K562 (cell line): ENCODE measurements around the gene GREB1. TPM values are rescaled to one million over a fixed set of nuclear protein-coding genes. Genes with fewer than 3 reads are reported as not detected.

Experiments
- ATAC-seq: fragments of 200-7000 bp; cut with Tn5 transposase; 3 replicates; pipeline ENCODE4 v1.9.1; 2020; ENCODE audit warnings: moderate library complexity
- BruUV-seq: library from RNA; stranded (reverse); fragments of 400-500 nt; replicated peaks from 2 replicates; lab custom pipeline; 2021; lab: Mats Ljungman, UMichigan
- CTCF ChIA-PET: fragments of 300-600 bp; formaldehyde crosslinking; extraction: SDS; loops from one replicate; lab custom pipeline; 2021; ENCODE audit warnings: low intra/inter-chr PET ratio; lab: Yijun Ruan, JAX
- POLR2A ChIA-PET: fragments of 300-600, 350-650 bp; sonication (Branson Sonifier 250); formaldehyde crosslinking; extraction: SDS; loops from one replicate; lab custom pipeline; 2021; ENCODE audit warnings: antibody characterized with exemption, inconsistent platforms; lab: Yijun Ruan, JAX
- DNase-seq, 4 experiments: peaks; one replicate each; pipeline versions ENCODE4 v3.0.0 to v3.0.0-alpha.2; 2011 to 2018; ENCODE audit warnings: low spot score in 3 of 4, mixed read lengths in 3 of 4; ENCODE audit errors: extremely low read depth in 1 of 4
- FAIRE-seq: peaks from 2 replicates; lab custom pipeline; 2011; peaks lifted over from hg19 to GRCh38; lab: Jason Lieb, UNC
- H2AFZ ChIP-seq: 2 replicates; pipeline ENCODE4 v1.6.0; 2011; ENCODE audit warnings: low read depth, low read length, control low read depth, inconsistent platforms
- H3K27ac ChIP-seq: fragments of 200-600 bp; 3 replicates; pipeline ENCODE4 v1.8.0; 2011; ENCODE audit warnings: low read depth, mild to moderate bottlenecking, control low read depth, inconsistent platforms, low read length, moderate library complexity, mixed read lengths; ENCODE audit errors: extremely low read depth
- H3K27me3 ChIP-seq, 2 experiments: fragments of 300-600 bp in 1 of 2; 2 replicates in 1 of 2; 3 replicates in 1 of 2; pipeline versions ENCODE4 v1.6.0 to v1.8.0; 2011; ENCODE audit warnings: inconsistent platforms in 2 of 2, low read length in 2 of 2, mild to moderate bottlenecking in 1 of 2, mixed read lengths in 1 of 2, moderate library complexity in 1 of 2; ENCODE audit not compliant: control insufficient read depth in 2 of 2, insufficient read depth in 2 of 2
- H3K36me3 ChIP-seq: fragments of 300-600 bp; 3 replicates; pipeline ENCODE4 v1.8.0; 2011; ENCODE audit warnings: mild to moderate bottlenecking, low read length, inconsistent platforms; ENCODE audit not compliant: control insufficient read depth, insufficient read depth
- H3K4me1 ChIP-seq, 2 experiments: fragments of 200-600 bp in 1 of 2; replicated peaks in 1 of 2; 2 replicates in 1 of 2; 3 replicates in 1 of 2; pipeline versions ENCODE4 v1.5.1 to v1.8.0; 2011; ENCODE audit warnings: inconsistent platforms in 2 of 2, low read length in 2 of 2, mild to moderate bottlenecking in 1 of 2, mixed read lengths in 1 of 2, moderate library complexity in 1 of 2; ENCODE audit not compliant: control insufficient read depth in 2 of 2, insufficient read depth in 2 of 2
- H3K4me2 ChIP-seq: 2 replicates; pipeline ENCODE4 v1.6.1; 2011; ENCODE audit warnings: low read length, control low read depth, inconsistent platforms, mixed read lengths; ENCODE audit not compliant: insufficient read depth
- H3K4me3 ChIP-seq: fragments of 200-600 bp; sonication (generic), shearing (Covaris generic); 2 replicates; pipeline ENCODE4 v1.5.1; 2016; ENCODE audit warnings: control low read depth, inconsistent platforms
- H3K79me2 ChIP-seq: fragments of 200-600 bp; 3 replicates; pipeline ENCODE4 v1.8.0; 2011; ENCODE audit warnings: low read length, inconsistent platforms; ENCODE audit not compliant: control insufficient read depth, insufficient read depth
- H3K9ac ChIP-seq, 2 experiments: 2 replicates each; pipeline versions ENCODE4 v1.6.0 to v1.6.1; 2011; ENCODE audit warnings: low read depth in 2 of 2, low read length in 2 of 2, control low read depth in 1 of 2, inconsistent platforms in 1 of 2, mild to moderate bottlenecking in 1 of 2, mixed read lengths in 1 of 2; ENCODE audit not compliant: insufficient read depth in 1 of 2
- H3K9me1 ChIP-seq: one replicate; pipeline ENCODE4 v1.6.0; 2011; ENCODE audit warnings: inconsistent platforms, mild to moderate bottlenecking, low read length, moderate library complexity; ENCODE audit not compliant: control insufficient read depth, insufficient read depth
- H3K9me3 ChIP-seq: replicated peaks from 2 replicates; pipeline ENCODE4 v1.5.1; 2011; ENCODE audit warnings: low read depth, low read length, inconsistent platforms; ENCODE audit not compliant: control insufficient read depth, insufficient read depth
- H4K20me1 ChIP-seq: replicated peaks from 2 replicates; pipeline ENCODE4 v1.6.1; 2011; ENCODE audit warnings: low read length, inconsistent platforms, mixed read lengths; ENCODE audit not compliant: control insufficient read depth, insufficient read depth
- CHCHD3 ChIP-seq: fragments of 250-450 bp; sonication (Bioruptor Pico); IDR thresholded peaks from 2 replicates; pipeline ENCODE4 v2.1.2; 2022; ENCODE audit warnings: mild to moderate bottlenecking
- DDX20 ChIP-seq: fragments of 450-650 bp; IDR thresholded peaks from 2 replicates; pipeline ENCODE4 v1.6.1; 2016; ENCODE audit warnings: missing genetic modification characterization, low read depth, mild to moderate bottlenecking, missing compliant biosample characterization, moderate library complexity
- EGR1 ChIP-seq: fragments of 450-650 bp; conservative IDR thresholded peaks from 2 replicates; pipeline ENCODE4 v1.6.1; 2017; ENCODE audit warnings: mild to moderate bottlenecking
- FOXA3 ChIP-seq, 2 experiments: fragments of 450-650 bp in 1 of 2; sonication (generic) in 1 of 2; formaldehyde crosslinking; IDR thresholded peaks in 1 of 2; conservative IDR thresholded peaks in 1 of 2; 2 replicates each; pipeline versions ENCODE4 v1.4.0 to v1.8.0; 2020 to 2022; ENCODE audit warnings: mild to moderate bottlenecking in 2 of 2, missing genetic modification reagents in 1 of 2
- HNRNPL ChIP-seq: fragments of 200-400 bp; formaldehyde crosslinking; IDR thresholded peaks from 2 replicates; pipeline ENCODE4 v1.6.1; 2017; ENCODE audit warnings: low read depth, mild to moderate bottlenecking, low read length
- KLF16 ChIP-seq: IDR thresholded peaks from 2 replicates; pipeline ENCODE4 v1.6.1; 2016; ENCODE audit warnings: antibody characterized with exemption
- NFIC ChIP-seq: fragments of 450-650 bp; IDR thresholded peaks from 2 replicates; pipeline ENCODE4 v1.6.1; 2017; ENCODE audit warnings: mild to moderate bottlenecking, inconsistent platforms
- NFIX ChIP-seq: fragments of 250-450 bp; sonication (Bioruptor Pico); IDR thresholded peaks from 2 replicates; pipeline ENCODE4 v1.4.0; 2020; ENCODE audit warnings: low read depth, mild to moderate bottlenecking, moderate library complexity
- NR2C2 ChIP-seq, 2 experiments: fragments of 200-800 bp in 1 of 2; sonication (Bioruptor generic) in 1 of 2; sonication (generic) in 1 of 2; formaldehyde crosslinking in 1 of 2; IDR thresholded peaks; 2 replicates each; pipeline versions ENCODE4 v1.6.1 to v1.8.0; 2016 to 2022; ENCODE audit warnings: mild to moderate bottlenecking in 1 of 2, missing compliant biosample characterization in 1 of 2, missing genetic modification characterization in 1 of 2, missing genetic modification reagents in 1 of 2
- OTX1 ChIP-seq: fragments of 450-650 bp; formaldehyde crosslinking; IDR thresholded peaks from 2 replicates; pipeline ENCODE4 v1.4.0; 2022; ENCODE audit warnings: mild to moderate bottlenecking
- PTRF ChIP-seq: fragments of 450-650 bp; IDR thresholded peaks from 2 replicates; pipeline ENCODE4 v1.6.1; 2016; ENCODE audit warnings: mild to moderate bottlenecking, missing genetic modification characterization, missing compliant biosample characterization
- RBM39 ChIP-seq: fragments of 200-400 bp; formaldehyde crosslinking; optimal IDR thresholded peaks from 2 replicates; pipeline ENCODE3; 2018; ENCODE audit warnings: low read depth, low read length
- SLC30A9 ChIP-seq: fragments of 250-450 bp; sonication (Bioruptor Pico); IDR thresholded peaks from 2 replicates; pipeline ENCODE4 v1.8.0; 2022; ENCODE audit warnings: mild to moderate bottlenecking, moderate library complexity
- SP1 ChIP-seq: sonication (generic); formaldehyde crosslinking; IDR thresholded peaks from 2 replicates; pipeline ENCODE4 v1.8.1; 2022; ENCODE audit warnings: mild to moderate bottlenecking, missing genetic modification reagents
- SRSF3 ChIP-seq: fragments of 200-400 bp; formaldehyde crosslinking; IDR thresholded peaks from 2 replicates; pipeline ENCODE4 v1.6.1; 2016; ENCODE audit warnings: mild to moderate bottlenecking, low read length, moderate library complexity; ENCODE audit not compliant: insufficient read depth
- TGIF2 ChIP-seq: sonication (generic); formaldehyde crosslinking; IDR thresholded peaks from 2 replicates; pipeline ENCODE4 v1.8.1; 2022; ENCODE audit warnings: mild to moderate bottlenecking, missing genetic modification reagents, moderate library complexity
- ZKSCAN1 ChIP-seq: fragments of 150-350 bp; IDR thresholded peaks from 2 replicates; pipeline ENCODE4 v1.6.1; 2016; ENCODE audit warnings: low read depth, low read length
- ZNF263 ChIP-seq: sonication (generic); formaldehyde crosslinking; IDR thresholded peaks from 2 replicates; pipeline ENCODE4 v1.8.0; 2022; ENCODE audit warnings: mild to moderate bottlenecking, missing genetic modification reagents, borderline replicate concordance
- WGBS: fragments of 100-300 bp; shearing (Covaris generic); methylation state at CpG from one replicate; pipeline ENCODE4 v1.1.6; 2016; ENCODE audit warnings: low coverage, mixed read lengths; ENCODE audit not compliant: insufficient coverage; ENCODE audit errors: missing lambda C conversion rate; 5-methylcytosine and 5-hydroxymethylcytosine counted together
- in situ Hi-C: fragments of 300-500 bp; cut with MboI; formaldehyde crosslinking; loops from 4 replicates; pipeline ENCODE4 v1.15.0; 2018; ENCODE audit warnings: inconsistent platforms, mixed read lengths
- intact Hi-C: fragments of 100-400 bp; cut with micrococcal nuclease; formaldehyde crosslinking; loops from 2 replicates; pipeline ENCODE4 v1.14.2; 2022
- polyA plus RNA-seq, 8 experiments: library from polyadenylated mRNA; depleted of rRNA in 4 of 8; stranded (reverse) in 5 of 8; unstranded in 3 of 8; fragments of >200 nt; fragmentation: Nextera tagmentation in 2 of 8; fragmentation: Illumina TruSeq in 1 of 8; extraction: Ambion mirVana in 2 of 8; extraction: Trizol in 1 of 8; gene quantifications; 2 replicates each; pipeline versions ENCODE4 v1.2.1 to v1.2.3, GENCODE V29; 2011 to 2014; ENCODE audit warnings: inconsistent platforms in 1 of 8, missing spikeins in 1 of 8
- total RNA-seq, 7 experiments: library from RNA; depleted of rRNA in 6 of 7; stranded (reverse); fragments of >200 nt in 6 of 7; fragmentation: Illumina TruSeq in 2 of 7; extraction: Trizol in 2 of 7; gene quantifications; 2 replicates each; pipeline versions ENCODE4 v1.2.1 to v1.2.3, GENCODE V29; 2011 to 2021; ENCODE audit warnings: low replicate concordance in 1 of 7
- TF ChIP-seq, protein P1 (sequence below), 2 experiments: fragments of 450-650 bp in 1 of 2; sonication (generic) in 1 of 2; formaldehyde crosslinking in 1 of 2; IDR thresholded peaks in 1 of 2; conservative IDR thresholded peaks in 1 of 2; 2 replicates each; pipeline versions ENCODE4 v1.6.1 to v1.8.1; 2016 to 2023; ENCODE audit warnings: mild to moderate bottlenecking in 2 of 2, moderate library complexity in 2 of 2, inconsistent platforms in 1 of 2, missing genetic modification reagents in 1 of 2
- TF ChIP-seq, protein P2 (sequence below): sonication (generic); formaldehyde crosslinking; IDR thresholded peaks from 2 replicates; pipeline ENCODE4 v1.8.0; 2022; ENCODE audit warnings: missing genetic modification reagents, mild to moderate bottlenecking, borderline replicate concordance

The GREB1 gene
- total and polyA plus RNA-seq, 9 of the 15 experiments (the other 6 are each of a cell fraction or from before 2014, with no cell fraction given) = 0.04 to 0.86 (median 0.10) TPM; not detected in 1

DNA sequence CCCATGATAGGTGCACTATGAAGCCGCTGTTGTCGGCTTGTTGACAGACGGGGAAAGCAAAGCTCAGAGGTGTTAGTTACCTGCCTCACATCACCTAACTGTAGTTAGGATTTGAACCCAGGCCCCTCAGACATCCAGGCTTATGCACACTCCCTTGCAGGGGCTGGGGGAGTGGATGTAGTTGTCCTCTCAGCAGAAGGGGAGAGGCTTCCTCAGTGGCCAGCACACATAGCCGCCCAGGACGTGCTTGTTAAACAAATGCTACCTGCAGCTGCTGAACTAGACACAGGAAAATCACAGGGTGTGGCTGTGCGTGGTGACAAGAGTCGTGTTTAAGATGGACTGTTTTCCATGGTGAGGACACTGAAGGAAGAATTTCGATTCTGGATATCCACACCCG is 39.2 kb downstream of the GREB1 start:
- Histone ChIP-seq H3K9ac (no peak overlapping the region), H2AFZ (no peak overlapping the region; the same call in 1 of the 2 replicates), H3K4me3 (no peak overlapping the region), H3K9me3 (no peaks in the 10 kb centered on the region), H3K27me3 (peaks cover 23 to 80% of the 10 kb centered on the region in 2 experiments; a peak in 4 of 5 replicates), H4K20me1 (no peaks in the 10 kb centered on the region), H3K4me1 (peaks cover 3 to 4% of the 10 kb centered on the region in 2 experiments; a peak in 2 of 5 replicates), H3K27ac (no peak overlapping the region), H3K4me2 (no peak overlapping the region), H3K9me1 (no peaks in the 10 kb centered on the region), H3K36me3 (no peaks in the 10 kb centered on the region), H3K79me2 (no peaks in the 10 kb centered on the region)
- POLR2A ChIA-PET = interaction anchor here (0.9 to 1.1 kb wide), 2 partner anchors 18 to 277 kb away, joined by 4 read pairs; no protein-coding TSS in a partner anchor
- in situ Hi-C loops (no loop called here), intact Hi-C loops (no loop called here)
- 2% methylated on average over 9 of the region's 9 CpGs for WGBS
- ATAC-seq (no peak; the same call in 2 of the 3 replicates), DNase-seq (no peak), FAIRE-seq (no peak)
- CTCF ChIA-PET = no interaction called here
- no TSS peak for BruUV-seq
- TF ChIP-seq DDX20 (no peak), ZKSCAN1 (no peak), FOXA3 (CRISPR knock-in tag; conservative IDR thresholded peaks at IDR 0.05 in 1 of 2, IDR thresholded peaks at IDR 0.05 in 1 of 2) (no peak), NR2C2 (CRISPR knock-in tag; IDR thresholded peaks at IDR 0.05) (no peak), NR2C2 (tag; IDR thresholded peaks at IDR 0.05) (no peak), TGIF2 (CRISPR knock-in tag) (no peak), ZNF263 (CRISPR knock-in tag) (no peak), RBM39 (no peak), KLF16 (no peak), SRSF3 (no peak), EGR1 (no peak), SLC30A9 (no peak), PTRF (no peak), NFIC (no peak), NFIX (CRISPR knock-in tag) (no peak), OTX1 (CRISPR knock-in tag) (no peak), HNRNPL (no peak), SP1 (CRISPR knock-in tag) (no peak), CHCHD3 (no peak)
- TF ChIP-seq, protein P1, sequence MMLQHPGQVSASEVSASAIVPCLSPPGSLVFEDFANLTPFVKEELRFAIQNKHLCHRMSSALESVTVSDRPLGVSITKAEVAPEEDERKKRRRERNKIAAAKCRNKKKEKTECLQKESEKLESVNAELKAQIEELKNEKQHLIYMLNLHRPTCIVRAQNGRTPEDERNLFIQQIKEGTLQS (IDR thresholded peaks at IDR 0.05) = no peak
- TF ChIP-seq, protein P1 (CRISPR knock-in tag; conservative IDR thresholded peaks at IDR 0.05) = no peak
- TF ChIP-seq, protein P2, sequence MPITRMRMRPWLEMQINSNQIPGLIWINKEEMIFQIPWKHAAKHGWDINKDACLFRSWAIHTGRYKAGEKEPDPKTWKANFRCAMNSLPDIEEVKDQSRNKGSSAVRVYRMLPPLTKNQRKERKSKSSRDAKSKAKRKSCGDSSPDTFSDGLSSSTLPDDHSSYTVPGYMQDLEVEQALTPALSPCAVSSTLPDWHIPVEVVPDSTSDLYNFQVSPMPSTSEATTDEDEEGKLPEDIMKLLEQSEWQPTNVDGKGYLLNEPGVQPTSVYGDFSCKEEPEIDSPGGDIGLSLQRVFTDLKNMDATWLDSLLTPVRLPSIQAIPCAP (CRISPR knock-in tag) = no peak
